AG08395 (cell line): Measurements from ENCODE around the gene KLHL26.
A peak's percentile ranks its signal among the peaks of the same experiment; 100 is the strongest.
"Not testable (repeated sequence)": the region's sequence is repeated elsewhere in the genome, so short reads cannot be mapped to it uniquely, and the experiment has no call there.

ENCODE experiments used
- DNase-seq: peaks from one replicate; pipeline ENCODE4 v3.0.0; 2012; ENCODE audit warnings: mixed read lengths, low spot score

Gene KLHL26, protein sequence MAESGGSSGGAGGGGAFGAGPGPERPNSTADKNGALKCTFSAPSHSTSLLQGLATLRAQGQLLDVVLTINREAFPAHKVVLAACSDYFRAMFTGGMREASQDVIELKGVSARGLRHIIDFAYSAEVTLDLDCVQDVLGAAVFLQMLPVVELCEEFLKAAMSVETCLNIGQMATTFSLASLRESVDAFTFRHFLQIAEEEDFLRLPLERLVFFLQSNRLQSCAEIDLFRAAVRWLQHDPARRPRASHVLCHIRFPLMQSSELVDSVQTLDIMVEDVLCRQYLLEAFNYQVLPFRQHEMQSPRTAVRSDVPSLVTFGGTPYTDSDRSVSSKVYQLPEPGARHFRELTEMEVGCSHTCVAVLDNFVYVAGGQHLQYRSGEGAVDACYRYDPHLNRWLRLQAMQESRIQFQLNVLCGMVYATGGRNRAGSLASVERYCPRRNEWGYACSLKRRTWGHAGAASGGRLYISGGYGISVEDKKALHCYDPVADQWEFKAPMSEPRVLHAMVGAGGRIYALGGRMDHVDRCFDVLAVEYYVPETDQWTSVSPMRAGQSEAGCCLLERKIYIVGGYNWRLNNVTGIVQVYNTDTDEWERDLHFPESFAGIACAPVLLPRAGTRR

DNA sequence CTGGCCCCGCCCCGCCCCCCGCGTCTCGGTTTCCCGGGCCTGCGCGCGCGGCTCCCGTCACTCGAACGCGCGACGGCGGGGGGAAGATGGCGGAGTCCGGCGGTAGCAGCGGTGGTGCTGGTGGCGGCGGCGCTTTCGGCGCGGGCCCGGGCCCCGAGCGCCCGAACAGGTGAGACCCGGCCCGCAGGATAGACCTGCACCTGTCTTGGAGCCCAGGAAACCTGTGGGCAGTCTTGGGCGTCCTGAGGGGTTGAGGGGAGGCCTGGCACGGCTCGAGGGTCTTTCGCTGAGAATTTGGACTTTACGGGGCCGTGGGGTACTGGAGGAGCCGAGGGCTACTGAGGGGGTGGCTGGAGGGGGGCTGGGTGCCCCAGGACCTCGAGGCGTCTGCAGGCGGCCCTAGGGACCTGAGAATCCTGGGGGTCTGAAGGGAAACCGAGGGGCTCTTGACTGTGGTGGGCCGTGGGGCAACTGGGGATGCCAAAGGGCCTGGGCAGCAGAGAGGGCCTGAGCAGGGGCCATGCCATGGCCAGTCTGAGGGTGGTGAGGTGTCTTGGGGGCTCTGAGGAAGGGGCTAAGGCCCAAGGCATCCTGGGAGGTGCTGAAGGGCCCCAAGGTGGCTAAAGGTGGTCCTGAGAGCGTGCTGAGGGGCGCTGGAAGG is at the start of gene KLHL26:
Gene KLHL26, plus strand, starts transcription at position 60 of the 661 bp plus-strand sequence. Its CDS starts 27 bp downstream, at position 87.
- no peak for DNase-seq

DNA sequence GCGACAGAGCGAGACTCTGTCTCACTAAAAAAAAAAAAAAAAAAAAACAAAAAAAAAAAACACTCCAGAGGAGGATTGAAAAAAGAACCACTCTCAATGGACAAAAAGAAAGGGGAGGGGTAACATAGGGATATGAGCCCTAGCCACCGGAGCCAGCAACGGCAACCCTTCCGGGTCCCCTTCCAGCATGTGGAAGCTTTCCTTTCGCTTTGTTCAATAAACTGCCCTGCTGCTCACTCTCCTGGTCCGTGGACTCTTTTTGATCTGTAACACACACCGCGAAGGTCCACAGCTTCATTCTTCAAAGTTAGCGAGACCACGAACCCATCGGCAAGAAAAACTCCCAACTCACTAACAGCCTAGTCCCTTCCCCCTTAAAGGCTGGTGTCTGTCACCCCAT is 49.3 kb upstream of the KLHL26 start:
- DNase-seq = no peak

DNA sequence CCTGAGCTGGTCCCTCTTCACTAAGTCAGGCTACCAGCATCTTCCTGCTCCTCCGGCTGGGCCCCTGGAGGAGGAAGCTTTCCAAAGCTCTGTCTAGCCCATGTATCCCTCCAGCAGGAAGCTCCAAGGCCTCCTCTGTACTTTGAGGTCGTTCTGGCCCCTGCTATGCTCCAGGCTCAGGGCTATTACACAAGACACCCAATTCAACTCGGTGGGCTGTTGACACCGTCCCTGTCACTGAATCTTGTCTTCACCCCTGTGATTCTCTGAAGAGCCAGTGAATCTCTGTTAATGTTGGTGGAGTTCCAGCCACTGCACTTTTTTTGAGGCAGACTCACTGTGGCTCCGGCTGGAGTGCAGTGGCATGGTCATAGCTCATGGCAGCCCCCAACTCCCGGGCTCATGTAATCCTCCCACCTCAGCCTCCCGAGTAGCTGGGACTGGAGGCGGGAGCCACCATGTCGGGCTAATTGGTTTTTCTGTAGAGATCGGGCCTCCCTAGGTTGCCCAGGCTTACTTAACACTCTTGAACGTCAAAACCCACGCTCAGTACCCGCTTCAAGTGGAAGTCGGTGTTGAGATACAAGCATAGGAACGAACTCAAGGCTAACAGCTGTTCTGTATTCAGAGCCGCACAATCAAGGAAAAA is 48.7 kb upstream of the KLHL26 start:
- DNase-seq = no peak

DNA sequence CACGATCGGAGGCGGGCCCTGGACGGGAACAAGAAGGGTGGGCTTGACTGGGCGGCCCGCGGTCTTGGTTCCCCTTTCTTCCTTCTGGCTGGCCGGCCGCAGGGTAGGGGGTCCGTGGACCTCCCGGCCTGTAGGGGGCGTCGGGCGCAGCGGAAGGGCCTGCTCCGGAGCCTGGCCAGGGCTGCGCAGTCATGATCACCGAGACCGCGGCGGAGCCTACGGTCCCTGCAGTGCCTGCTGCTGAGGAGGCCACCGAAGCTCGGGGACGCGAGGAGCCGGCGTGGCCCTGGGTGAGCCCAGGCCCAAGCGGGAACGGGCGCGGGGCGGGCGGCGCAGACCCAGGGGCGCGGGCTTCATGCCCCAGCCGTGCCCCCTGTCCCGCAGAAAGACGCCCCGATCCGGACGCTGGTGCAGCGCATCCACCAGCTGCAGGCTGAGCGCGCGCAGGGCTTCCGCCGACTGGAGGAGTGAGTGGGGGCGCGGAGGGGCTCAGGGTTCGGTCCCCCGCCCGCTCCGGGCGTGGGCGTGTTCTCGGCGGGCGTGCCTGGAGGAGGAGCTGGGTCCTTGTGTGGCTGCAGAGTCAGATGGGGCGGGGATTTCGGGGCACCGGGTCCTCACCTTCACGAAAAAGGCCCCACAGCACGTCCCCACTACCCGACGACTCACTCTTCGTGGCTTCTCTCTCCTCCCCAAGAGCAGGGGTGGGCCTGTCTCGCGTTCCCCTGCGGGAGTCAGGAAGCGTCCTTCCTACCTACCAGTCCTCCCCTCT is 48.0 kb upstream of the KLHL26 start, which contains the start of gene REX1BD:
Gene REX1BD, plus strand, starts transcription at position 188 of the 769 bp plus-strand sequence. Its CDS starts 4 bp downstream, at position 192.
- DNase-seq = peak; percentile 84

DNA sequence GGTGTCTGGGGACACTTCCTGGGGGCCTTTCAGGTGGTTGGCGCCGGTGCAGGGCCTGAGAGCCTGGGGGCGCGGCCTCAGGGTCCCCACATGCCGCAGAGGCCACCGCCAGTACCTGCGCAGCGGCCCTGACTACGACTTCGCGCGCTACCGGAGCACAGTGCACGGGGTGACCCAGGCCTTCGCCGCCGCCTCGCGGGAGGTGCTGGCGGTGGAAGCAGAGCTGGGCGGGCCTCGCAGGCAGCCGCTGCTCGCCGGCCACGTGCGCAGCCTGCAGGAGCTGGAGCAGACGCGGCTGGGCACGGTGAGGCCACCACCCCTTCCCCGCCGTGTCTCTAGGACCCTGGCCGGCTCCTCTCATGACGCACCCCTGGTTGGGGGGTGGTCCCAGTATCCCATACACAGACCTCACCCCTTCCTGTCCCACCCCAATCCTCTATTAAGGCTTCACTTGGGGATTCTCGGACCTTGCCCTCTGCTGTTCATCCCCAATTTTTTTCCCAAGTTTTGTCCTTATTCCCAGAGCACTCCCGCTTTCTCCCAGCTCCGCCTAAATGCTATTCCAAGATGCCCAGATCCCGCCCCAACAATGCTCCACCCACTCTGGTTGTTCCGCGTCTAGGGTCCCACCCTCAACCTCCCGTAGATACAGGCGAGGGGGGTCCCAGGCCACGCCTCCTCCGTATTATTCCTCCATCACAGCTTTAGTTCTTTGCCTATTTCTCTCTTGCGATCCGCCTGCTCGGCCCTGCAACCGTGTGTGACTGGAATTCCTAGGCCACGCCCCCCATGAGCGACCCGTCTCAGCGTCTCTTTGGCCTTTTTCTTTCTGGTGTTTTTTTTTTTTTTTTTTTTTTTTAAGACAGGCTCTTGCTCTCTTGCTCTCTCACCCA is 47.2 kb upstream of the KLHL26 start:
- DNase-seq = peak; percentile 61

DNA sequence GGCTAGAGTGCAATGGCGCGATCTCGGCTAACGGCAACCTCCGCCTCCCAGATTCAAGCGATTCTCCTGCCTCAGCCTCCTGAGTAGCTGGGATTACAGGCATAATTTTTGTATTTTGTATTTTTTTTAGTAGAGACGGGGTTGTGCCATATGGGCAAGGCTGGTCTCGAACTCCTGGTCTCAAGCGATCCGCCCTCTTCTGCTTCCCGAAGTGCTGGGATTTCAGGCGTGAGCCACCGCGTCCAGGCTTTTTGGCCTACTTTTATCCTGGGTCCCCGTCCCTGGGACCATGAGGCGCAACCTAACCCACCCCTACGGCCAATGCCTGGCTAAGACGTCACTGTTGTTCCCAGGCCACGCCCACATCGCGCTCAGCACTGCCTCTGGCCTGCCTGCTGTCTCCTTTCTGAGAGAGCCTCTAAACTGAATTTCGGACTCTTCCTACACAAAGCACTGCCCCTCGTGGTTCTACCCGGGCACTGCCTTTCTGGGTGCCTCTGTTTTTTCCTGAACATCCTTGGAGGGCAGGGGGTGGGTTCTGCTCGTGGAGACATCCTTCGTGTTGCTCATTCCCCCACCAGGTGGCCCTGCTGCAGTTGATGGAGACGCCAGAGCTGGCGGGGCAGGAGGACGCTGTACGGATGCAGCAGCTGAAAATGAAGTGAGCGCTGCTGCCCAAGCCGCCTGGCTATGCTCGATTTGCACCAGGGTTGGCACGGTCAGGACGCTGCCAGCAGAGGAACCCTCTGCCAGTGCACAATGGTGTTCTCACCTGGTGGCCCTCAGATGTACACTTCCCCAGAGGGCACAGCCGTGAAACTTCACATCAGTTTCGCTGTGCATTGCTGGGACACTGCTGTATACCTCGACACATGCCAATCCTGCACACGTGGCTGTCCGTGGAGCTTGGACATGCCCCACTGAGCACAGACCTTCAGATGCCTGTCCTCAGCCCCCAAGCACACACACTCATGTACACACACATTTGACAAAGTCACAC is 46.3 kb upstream of the KLHL26 start:
- DNase-seq = no peak

DNA sequence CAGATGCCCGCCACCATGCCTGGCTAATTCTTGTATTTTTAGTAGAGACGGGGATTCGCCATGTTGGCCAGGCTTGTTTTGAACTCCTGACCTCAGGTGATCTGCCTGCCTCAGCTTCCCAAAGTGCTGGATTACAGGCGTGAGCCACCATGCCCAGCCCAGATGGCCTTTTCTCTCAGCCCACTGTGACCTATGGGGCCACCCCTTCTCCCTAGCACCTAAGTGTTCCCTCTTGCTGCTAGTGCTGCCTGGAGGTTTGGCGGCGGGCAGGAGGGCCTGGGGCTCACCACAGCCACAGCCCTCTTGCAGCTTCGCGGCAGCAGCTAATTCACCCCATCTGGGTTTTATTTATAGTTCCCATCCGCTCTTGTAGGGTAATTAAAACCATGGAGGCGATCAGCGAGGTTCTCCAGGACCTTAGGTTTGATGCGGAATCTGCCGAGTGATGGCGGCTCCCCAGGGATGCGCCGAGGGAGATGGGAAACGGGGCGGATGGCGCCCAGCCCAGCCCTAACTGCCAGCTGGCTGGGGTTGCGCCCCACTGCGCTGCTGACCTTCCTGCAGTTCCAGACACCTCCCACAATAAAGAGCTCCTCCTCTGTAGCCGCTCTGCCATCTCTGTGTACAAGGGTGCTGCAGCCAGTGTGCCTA is 45.0 kb upstream of the KLHL26 start:
- DNase-seq = no peak

DNA sequence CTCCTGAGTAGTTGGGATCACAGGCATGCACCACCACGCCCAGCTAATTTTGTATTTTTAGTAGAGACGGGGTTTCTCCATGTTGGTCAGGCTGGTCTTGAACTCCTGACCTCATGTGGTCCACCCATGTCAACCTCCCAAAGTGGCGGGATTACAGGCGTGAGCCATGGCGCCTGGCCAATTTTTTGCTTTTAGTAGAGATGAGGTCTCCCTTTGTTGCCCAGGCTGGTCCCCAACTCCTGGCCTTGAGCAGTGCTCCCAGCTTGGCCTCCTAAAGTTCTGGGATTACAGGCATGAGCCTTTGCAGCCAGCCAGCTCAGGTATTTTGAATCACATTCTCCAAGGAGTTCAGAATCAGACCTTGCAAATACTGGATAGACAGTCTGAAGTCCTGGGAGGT is 44.1 kb upstream of the KLHL26 start:
- DNase-seq = not testable (repeated sequence)

DNA sequence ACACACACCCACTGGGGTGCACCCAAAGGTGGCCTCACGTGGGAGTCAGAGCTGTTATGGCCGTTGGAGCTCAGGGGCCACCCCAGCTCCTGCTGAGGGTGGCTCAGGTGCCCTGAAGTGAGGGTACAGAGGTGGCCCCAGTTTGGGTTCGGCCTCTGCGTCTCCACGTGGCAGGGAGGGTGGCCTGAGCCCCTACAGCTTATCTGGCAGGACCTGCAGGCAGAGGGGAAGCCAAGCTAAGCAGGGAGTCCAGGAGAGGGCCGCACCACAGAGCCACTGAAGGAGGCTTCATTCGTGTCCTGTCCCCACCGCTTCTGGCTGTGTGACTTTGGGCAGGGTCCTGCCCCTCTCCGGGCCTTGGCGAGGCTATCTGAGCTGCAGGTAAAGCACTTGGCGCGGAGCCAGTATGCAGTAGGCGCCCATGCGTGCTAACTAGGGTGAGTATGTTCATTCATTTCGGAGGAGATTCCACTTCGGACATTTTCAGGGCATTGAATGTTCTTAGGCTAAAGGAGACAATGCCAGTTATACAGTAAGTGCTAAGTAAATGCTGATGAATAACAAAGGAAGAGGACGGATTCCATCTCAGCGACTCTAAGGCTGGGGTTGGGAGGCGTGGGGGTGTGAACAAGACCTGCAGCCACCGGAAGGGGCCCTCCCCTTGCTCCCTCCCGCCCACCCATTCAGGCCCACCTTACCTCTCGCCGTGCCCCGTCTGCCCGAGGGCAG is 43.3 kb upstream of the KLHL26 start:
- DNase-seq = no peak

DNA sequence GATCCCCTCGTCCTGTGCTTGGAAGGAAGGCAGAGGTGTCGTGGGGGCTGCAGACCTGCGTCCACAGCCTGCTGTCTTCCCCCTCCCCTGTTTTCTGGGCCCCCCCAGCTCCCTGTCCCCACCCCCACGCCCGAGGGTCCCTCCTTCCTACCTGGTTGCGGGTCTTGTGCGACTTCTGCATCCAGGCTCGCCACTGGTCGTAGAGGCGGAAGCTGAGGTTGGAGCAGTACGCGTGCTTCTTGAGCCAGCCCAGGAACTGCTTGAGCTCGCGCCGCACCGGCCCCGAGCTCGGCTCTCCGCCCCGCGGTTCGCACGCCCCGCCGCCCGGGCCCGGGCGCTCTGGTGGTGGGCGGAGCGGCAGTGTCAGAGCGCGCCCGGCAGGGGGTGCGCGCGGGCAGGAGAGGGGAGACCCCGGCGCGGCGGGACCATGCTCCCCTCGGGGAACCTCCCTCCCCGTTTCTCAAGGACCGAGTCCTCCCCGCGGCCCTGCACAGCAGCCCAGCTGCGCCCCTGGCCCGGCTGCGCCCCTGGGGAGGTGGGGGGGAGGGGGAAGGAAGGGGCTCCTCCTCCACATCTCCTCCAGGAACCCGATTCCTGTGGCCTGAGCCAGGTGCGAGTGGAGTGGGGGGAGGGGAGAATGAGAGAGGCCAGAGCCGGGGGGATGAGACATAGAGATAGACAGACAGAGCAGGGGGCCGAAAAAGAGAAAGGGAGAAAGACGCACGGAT is 42.6 kb upstream of the KLHL26 start:
- DNase-seq = peak; percentile 89

DNA sequence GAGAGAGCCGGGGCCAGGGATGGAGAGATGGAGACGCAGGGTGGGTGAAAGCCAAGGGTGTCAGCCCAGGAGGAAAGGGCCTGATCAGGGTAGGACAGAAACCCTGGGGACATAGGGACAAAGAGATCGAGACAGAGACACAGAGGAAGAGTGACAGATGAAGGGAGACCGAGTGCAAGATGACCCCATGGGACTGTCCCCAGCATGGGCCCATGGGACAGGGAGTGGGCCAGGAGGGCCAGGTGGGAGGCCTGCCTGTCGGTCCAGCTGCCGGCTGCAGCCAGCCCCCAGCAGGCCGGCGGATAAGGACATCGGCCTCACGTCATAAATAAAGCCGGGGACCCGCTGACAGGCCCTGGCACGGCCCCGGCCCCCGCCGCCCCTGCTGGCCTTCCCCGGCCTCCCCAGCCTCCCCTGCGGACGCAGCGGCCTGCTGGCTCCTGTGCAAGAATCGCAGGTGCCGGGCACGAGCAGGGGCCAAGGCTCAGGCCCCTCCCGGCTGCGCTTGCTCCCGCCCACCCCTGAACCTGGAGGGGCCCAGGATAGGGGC is 41.9 kb upstream of the KLHL26 start:
- no peak for DNase-seq

DNA sequence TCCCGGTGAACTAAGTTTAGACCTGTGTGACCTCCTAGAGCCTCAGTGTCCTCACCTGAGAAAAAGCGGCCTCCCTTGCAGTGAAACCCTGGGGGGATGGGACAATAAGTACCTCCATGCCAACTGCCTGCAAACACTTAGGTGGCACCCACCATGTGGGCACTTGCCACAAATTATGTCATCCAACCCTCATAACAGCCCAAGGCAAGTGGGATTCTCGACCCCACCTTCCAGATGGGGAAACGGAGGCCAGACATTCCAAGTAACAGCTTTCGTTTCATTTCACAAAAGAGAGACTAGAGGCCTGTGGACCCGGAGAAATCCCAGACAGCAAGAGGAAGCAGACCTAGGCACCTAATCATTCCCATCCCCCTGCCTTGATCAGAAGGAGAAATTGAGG is 41.4 kb upstream of the KLHL26 start:
- no peak for DNase-seq

DNA sequence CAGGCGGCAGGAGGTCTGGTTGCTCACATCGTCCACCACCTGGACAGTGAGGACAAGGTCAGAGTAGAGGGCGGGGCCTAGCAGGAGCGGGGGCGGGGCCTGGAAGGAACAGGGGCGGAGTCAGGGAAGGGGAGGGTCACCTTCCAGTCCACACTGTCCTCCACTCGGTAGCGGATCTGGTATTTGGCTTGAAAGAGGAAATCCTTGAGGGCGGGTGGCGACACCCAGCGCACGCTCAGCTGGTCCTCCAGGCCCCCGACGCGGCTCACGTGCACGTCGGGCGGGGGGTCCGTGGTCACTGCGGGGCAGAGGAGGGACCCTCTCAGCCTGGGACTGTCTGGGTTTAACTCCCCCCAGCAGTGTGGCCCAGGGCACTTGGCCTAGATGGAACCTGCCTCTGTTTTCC is 40.1 kb upstream of the KLHL26 start:
- DNase-seq = no peak

DNA sequence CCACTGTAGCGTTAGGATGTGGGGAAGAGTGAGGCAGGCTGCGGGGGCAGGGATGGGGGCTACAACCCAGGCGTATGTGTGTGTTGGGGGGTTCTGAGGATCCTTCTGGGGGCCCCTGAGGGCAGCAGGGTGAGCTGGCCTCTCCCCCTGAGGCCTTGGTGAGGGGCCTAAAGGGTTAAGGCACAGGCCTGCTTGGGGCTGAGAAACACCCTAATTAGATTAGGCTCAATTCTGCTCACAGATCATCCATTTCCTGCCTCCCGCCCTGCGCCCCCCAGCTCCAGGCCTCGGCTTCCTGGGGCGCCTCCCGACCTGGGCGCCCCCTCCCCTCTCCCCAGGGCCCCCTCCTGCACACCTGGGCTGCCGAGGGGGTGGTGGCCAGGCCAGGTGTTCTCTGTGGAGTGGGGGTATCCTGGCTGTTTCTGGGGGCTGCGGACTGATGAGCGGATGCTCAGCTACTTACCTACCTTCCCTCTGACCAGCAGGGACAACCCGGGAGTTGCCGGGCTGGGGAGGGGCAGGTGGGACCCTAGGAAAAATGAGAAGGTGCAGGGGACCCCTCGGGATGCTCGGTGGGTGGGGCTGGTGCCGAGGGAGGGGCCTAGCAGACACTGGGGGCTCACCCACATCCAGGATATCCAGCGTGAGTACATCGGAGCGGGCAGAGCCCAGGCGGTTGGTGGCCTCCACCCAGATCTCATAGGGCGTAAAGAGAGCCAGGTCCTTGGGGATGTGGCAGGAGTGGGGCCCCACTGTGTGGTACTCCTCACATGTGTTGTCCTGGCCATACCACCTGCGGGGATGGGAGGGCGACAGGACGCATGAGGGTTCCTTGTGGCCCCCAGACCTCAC is 38.8 kb upstream of the KLHL26 start:
- no peak for DNase-seq

DNA sequence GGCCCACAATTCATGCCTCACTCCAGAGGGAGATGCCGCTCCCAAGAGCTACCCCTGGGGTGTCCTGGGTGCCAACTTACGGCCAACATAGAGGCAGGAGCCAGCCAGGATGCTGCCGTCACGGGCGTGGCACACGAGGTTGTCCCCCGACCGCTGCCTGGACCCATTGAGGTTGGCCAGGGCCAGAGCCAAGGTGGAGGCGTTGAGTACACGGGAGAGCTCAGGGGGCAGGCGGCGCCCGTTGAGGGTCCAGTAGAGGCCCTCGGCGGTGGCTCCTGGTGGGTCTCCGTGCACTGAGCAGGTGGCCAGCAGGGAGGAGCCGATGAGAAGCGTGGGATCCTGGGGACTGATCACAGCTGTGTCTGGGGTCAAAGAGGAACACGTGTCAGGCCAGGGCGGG is 37.3 kb upstream of the KLHL26 start:
- DNase-seq = no peak
